Kidney glomerular epithelial cell (primary cell): ENCODE results near the gene CCNH.

ENCODE experiments used
- DNase-seq: peaks from one replicate; lab custom pipeline; 2025; lab: John Stamatoyannopoulos, UW

CCNH gene

GRCh38 chr5:87360132-87360531 is 52.6 kb downstream of the CCNH start:
- no peak for DNase-seq

GRCh38 chr5:87359106-87359505 is 53.6 kb downstream of the CCNH start:
- DNase-seq, result no peak

- no peak for DNase-seq
Measured at GRCh38 chr5:87354496-87354895, 58.2 kb downstream of the CCNH start.

GRCh38 chr5:87347841-87348240 is 64.9 kb downstream of the CCNH start:
- DNase-seq, result peak; percentile 45

GRCh38 chr5:87347272-87347671 is 65.5 kb downstream of the CCNH start:
- DNase-seq, result no peak
